ENCODE data around the gene SLC7A5.
"Not testable (repeated sequence)": the region's sequence is repeated elsewhere in the genome, so short reads cannot be mapped to it uniquely, and the experiment has no call there.

Gene SLC7A5

GRCh38 chr16:87889762-87890161, 20.5 kb upstream of the SLC7A5 start:
- in situ Hi-C loops (cut with MboI; ENCODE audit: low sequenced_read_pairs): not testable (repeated sequence)

DNA sequence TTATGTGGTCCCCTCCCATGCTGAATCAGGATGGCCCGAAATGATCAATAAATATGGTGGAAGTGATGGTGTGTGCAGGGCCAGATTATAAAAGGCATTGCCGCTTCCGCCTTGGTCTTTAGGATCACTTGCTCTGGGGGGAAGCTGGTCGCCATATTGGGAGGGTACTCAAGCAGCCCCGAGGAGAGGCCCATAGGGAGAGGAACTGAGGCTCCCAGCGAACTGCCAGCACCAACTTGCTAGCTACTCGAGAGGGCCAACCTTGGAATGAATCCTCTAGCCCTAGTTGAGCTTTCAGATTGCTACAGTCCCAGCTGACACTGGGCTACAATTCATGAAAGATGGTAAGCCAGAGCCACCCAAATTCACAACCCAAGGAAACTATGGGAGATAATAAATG, 19.0 kb upstream of the SLC7A5 start:
- in situ Hi-C loops (cut with MboI; ENCODE audit: low sequenced_read_pairs): not testable (repeated sequence)

DNA sequence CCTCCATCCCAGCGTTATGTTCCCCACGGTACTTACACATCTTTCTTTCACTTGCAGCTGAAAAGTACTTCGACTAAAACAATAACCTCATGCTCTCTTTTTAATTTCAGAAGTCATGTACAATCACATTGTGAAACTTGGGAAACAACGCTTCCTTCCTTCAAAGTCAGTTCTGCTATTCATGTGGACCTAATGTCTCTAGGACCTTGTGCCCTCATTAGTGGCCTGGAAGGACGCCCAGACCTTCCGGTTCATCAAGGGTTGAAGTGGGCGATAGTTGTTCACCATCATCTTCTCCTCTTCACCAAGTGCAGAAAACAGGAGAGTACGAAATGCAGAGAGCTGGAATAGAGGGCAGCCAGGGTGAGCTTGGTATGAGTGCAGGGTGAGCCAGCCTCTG, 18.6 kb upstream of the SLC7A5 start:
- in situ Hi-C loops (cut with MboI; ENCODE audit: low sequenced_read_pairs): not testable (repeated sequence)

- in situ Hi-C loops (cut with MboI; ENCODE audit: low sequenced_read_pairs): not testable (repeated sequence)
Measured at GRCh38 chr16:87885371-87885967, 16.2 kb upstream of the SLC7A5 start.

- in situ Hi-C loops (cut with MboI; ENCODE audit: low sequenced_read_pairs): no loop called here
Measured at GRCh38 chr16:87882436-87883019, 13.2 kb upstream of the SLC7A5 start.

GRCh38 chr16:87881324-87882200, 12.3 kb upstream of the SLC7A5 start:
- in situ Hi-C loops (cut with MboI; ENCODE audit: low sequenced_read_pairs): no loop called here

- in situ Hi-C loops (cut with MboI; ENCODE audit: low sequenced_read_pairs): no loop called here
Measured at GRCh38 chr16:87880117-87880696, 10.9 kb upstream of the SLC7A5 start.

DNA sequence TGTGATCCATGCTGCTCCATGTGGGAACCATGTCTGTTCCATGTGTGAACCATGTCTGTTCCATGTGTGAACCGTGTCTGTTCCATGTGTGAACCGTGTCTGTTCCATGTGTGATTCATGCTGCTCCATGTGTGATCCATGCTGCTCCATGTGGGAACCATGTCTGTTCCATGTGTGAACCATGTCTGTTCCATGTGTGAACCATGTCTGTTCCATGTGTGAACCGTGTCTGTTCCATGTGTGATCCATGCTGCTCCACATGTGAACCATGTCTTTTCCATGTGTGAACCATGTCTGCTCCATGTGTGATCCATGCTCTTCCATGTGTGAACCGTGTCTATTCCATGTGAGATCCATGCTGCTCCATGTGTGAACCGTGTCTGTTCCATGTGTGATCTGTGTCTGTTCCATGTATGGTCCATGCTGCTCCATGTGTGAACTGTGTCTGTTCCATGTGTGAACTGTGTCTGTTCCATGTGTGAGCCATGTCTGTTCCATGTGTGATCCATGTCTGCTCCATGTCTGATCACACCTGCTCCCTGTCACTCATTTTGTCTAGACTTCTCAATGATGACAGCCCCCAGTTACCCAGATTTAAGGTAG, 10.2 kb upstream of the SLC7A5 start:
- in situ Hi-C loops (cut with MboI; ENCODE audit: low sequenced_read_pairs): not testable (repeated sequence)

- in situ Hi-C loops (cut with MboI; ENCODE audit: low sequenced_read_pairs): no loop called here
Measured at GRCh38 chr16:87878704-87879103, 9.4 kb upstream of the SLC7A5 start.

GRCh38 chr16:87877942-87878507, 8.7 kb upstream of the SLC7A5 start:
- in situ Hi-C loops (cut with MboI; ENCODE audit: low sequenced_read_pairs): no loop called here

DNA sequence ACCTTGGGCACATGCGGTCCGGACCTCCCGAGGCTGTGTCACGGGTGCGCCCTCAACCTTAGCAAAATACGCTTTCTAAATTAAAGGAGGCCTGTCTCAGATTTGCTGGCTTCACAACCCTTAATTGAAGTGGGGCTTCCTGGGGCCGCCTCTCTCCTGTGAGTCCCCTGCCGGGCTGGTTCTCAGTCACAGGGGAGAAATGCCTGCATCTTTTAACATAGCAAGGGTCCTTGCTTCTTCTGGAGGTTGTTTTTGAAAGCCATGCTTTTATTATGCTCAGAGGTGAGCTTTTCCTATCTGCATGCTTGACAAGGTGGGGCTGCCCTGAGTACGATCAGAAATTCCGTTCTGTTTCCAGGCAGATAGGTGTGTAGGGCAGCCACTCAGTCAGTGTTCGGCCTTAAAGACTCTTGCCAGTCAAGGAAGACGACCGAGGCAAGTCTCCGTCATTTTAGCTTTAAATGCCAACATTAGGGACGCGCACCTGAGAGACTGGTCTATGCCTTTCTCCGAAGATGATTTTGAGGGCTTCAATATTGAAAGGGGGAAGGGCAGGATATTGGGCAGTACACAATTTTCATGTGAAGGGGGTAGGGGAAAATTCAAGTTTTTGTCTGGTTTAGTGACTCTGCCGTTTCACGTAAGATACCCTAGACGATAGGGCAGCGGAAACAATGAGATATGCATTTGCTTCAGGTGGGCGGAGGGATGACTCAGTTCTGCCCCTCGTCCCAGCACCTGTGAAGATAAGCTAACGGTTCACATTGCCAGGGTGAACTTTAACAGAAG, 5.5 kb upstream of the SLC7A5 start:
- in situ Hi-C loops (cut with MboI; ENCODE audit: low sequenced_read_pairs): no loop called here

GRCh38 chr16:87870418-87871291, 1.3 kb upstream of the SLC7A5 start:
- in situ Hi-C loops (cut with MboI; ENCODE audit: low sequenced_read_pairs): not testable (repeated sequence)

DNA sequence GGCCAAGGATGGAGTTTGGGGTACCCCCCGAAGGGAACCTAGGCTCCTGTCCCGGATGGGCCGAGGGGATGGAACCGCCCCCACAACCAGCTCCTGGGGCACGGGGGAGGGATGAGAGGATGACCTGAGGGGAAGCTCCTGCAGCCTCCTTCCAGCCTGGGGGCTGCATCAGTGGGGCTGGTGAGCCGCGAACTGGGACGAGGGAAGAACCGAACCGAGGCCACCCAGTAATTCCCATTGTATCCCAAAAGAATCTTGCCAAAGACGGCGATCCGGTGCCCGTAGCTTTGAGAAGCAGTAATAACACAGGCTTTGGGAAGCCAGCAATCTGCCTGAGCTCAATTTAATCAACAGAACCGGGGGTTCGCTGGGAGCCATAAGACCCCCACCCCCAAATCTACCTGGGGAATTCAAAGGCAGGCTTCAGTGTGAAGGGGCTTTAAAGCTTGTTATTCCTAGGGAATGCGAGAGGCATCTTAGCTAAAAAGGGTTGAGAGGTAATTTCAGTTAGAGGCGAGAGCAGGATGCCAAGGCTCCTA, 641 bp upstream of the SLC7A5 start:
- in situ Hi-C loops (cut with MboI; ENCODE audit: low sequenced_read_pairs): not testable (repeated sequence)

DNA sequence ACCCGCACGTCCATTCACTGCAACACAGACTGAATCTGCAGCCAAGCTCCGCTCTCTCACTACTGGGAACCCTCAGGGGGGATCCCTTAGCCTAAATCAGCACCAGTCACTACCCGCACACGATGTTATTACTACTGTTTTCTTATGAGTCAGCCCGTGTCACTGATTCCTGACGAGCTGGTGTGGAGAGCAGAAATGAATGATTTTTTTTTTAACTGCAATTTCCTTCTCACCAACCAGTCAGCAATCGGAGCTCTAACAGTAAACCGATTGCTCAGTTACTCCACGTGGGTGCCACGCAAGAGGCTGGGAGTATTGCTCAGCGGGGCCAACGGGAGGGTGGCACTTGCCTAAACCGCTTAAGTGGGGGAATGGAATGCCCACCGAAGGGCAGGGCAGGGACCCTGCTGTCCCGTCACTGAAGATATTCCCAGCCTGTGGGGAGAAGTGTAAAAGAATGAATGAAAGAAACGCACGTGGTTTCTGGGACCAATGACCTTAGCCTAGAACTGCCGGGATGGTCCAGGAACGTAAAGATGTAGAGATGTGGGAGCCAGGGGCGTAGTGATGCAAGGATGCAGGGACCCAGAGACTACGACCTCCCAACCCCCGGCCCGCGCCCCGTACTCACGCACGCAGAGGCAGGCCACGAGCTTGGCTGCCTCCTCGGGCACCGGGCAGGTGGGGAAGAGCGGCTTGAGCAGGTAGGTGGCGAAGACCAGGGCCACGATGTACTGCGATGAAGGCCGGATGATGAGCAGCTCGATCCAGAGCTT, 865 bp downstream of the SLC7A5 start:
- in situ Hi-C loops (cut with MboI; ENCODE audit: low sequenced_read_pairs): not testable (repeated sequence)

- in situ Hi-C loops (cut with MboI; ENCODE audit: low sequenced_read_pairs): not testable (repeated sequence)
Measured at GRCh38 chr16:87865902-87866555, 3.3 kb downstream of the SLC7A5 start.

- in situ Hi-C loops (cut with MboI; ENCODE audit: low sequenced_read_pairs): no loop called here
Measured at GRCh38 chr16:87864331-87864989, 4.8 kb downstream of the SLC7A5 start.

GRCh38 chr16:87863327-87863635, 6.0 kb downstream of the SLC7A5 start:
- in situ Hi-C loops (cut with MboI; ENCODE audit: low sequenced_read_pairs): not testable (repeated sequence)

All from hTERT RPE-1 (cell line).